ENCODE results near the gene CEP192.

GRCh38 chr18:12989397-12990122 is 1.6 kb upstream of the CEP192 start:
- no peak for TF ChIP-seq CTCF (IDR thresholded peaks at IDR 0.05)
- no peak for TF ChIP-seq POLR2A (IDR thresholded peaks at IDR 0.05)
- no peak for TF ChIP-seq EP300 (IDR thresholded peaks at IDR 0.05)

Data from tibial nerve (tissue), 4 donors.